GM12878 (cell line): ENCODE results near the gene ADGRV1. TPM values are rescaled to one million over a fixed set of nuclear protein-coding genes. Genes with fewer than 3 reads are reported as not detected.
A peak's percentile ranks its signal among the peaks of the same experiment; 100 is the strongest.

Experiments
- BACH1 ChIP-seq: fragments of 450-650 bp; IDR thresholded peaks from 2 replicates; pipeline ENCODE4 v1.6.1; 2017; ENCODE audit warnings: mild to moderate bottlenecking, borderline replicate concordance
- BCLAF1 ChIP-seq: fragments of 450-650 bp; IDR thresholded peaks from 2 replicates; pipeline ENCODE4 v1.6.1; 2017; ENCODE audit warnings: antibody characterized with exemption, mild to moderate bottlenecking, moderate library complexity
- CEBPZ ChIP-seq: fragments of 150-350 bp; IDR thresholded peaks from 2 replicates; pipeline ENCODE4 v1.6.1; 2016; ENCODE audit warnings: low read depth, low read length
- CTCF ChIP-seq, 3 experiments: IDR thresholded peaks in 2 of 3; conservative IDR thresholded peaks in 1 of 3; 2 replicates each; pipeline ENCODE4 v1.5.1; 2011; ENCODE audit warnings: low read depth in 3 of 3, low read length in 3 of 3, mild to moderate bottlenecking in 3 of 3, control low read depth in 2 of 3, moderate library complexity in 2 of 3, inconsistent platforms in 1 of 3, mixed read lengths in 1 of 3; ENCODE audit not compliant: control insufficient read depth in 2 of 3, insufficient read depth in 1 of 3; ENCODE audit errors: extremely low read depth in 1 of 3
- IRF5 ChIP-seq: fragments of 450-650 bp; IDR thresholded peaks from 2 replicates; pipeline ENCODE4 v1.6.1; 2017; ENCODE audit warnings: borderline replicate concordance
- MAX ChIP-seq: IDR thresholded peaks from 2 replicates; pipeline ENCODE4 v1.6.1; 2012; ENCODE audit warnings: low read depth, low read length, improper control_type of control experiment
- MEF2B ChIP-seq: fragments of 450-650 bp; IDR thresholded peaks from 2 replicates; pipeline ENCODE4 v1.6.1; 2018; ENCODE audit warnings: mild to moderate bottlenecking, moderate library complexity; ENCODE audit not compliant: partially characterized antibody, poor library complexity, severe bottlenecking
- SRF ChIP-seq, 2 experiments: IDR thresholded peaks; 2 replicates each; pipeline ENCODE4 v1.6.1; 2011; ENCODE audit warnings: low read depth in 2 of 2, low read length in 2 of 2, mild to moderate bottlenecking in 1 of 2, moderate library complexity in 1 of 2
- TAF1 ChIP-seq: IDR thresholded peaks from 2 replicates; pipeline ENCODE4 v1.6.1; 2011; ENCODE audit warnings: mild to moderate bottlenecking, low read depth, low read length, borderline replicate concordance
- TARDBP ChIP-seq: IDR thresholded peaks from 2 replicates; pipeline ENCODE4 v1.6.1; 2016; ENCODE audit warnings: borderline replicate concordance
- YBX1 ChIP-seq: fragments of 450-650 bp; IDR thresholded peaks from 2 replicates; pipeline ENCODE4 v1.6.1; 2016; ENCODE audit warnings: antibody characterized with exemption
- ZNF592 ChIP-seq: fragments of 450-650 bp; IDR thresholded peaks from 2 replicates; pipeline ENCODE4 v1.6.1; 2017; ENCODE audit warnings: mild to moderate bottlenecking, moderate library complexity
- ZSCAN29 ChIP-seq: fragments of 450-650 bp; IDR thresholded peaks from 2 replicates; pipeline ENCODE4 v1.6.1; 2017; ENCODE audit warnings: mild to moderate bottlenecking, moderate library complexity
- ZZZ3 ChIP-seq: IDR thresholded peaks from 2 replicates; pipeline ENCODE4 v1.6.1; 2011; ENCODE audit warnings: low read depth; ENCODE audit not compliant: control insufficient read depth, insufficient read length
- polyA plus RNA-seq, 11 experiments: library from polyadenylated mRNA; depleted of rRNA in 4 of 11; unstranded in 6 of 11; stranded (reverse) in 5 of 11; fragments of >200 nt; fragmentation: Nextera tagmentation in 4 of 11; fragmentation: Illumina TruSeq in 1 of 11; extraction: Ambion mirVana in 4 of 11; extraction: Trizol in 1 of 11; gene quantifications; 1 replicate in 1 of 11; 2 replicates in 10 of 11; pipeline versions ENCODE4 v1.2.1 to v1.2.3, GENCODE V29; 2011 to 2016; ENCODE audit warnings: inconsistent platforms in 2 of 11, missing spikeins in 2 of 11, low read depth in 1 of 11
- total RNA-seq, 4 experiments: library from RNA; depleted of rRNA in 3 of 4; stranded (reverse); fragments of >200 nt in 3 of 4; fragmentation: Illumina TruSeq in 1 of 4; extraction: Trizol in 1 of 4; gene quantifications; 2 replicates each; pipeline versions ENCODE4 v1.2.1 to v1.2.3, GENCODE V29; 2013 to 2021

The ADGRV1 gene
- total and polyA plus RNA-seq, 10 of the 15 experiments (the other 5 are each of a cell fraction or from before 2014, with no cell fraction given) = 0.04 to 8.1 (median 0.16) TPM; not detected in 1

- TF ChIP-seq IRF5 = no peak
- TF ChIP-seq ZNF592 = no peak
- no peak for TF ChIP-seq ZSCAN29
- no peak for TF ChIP-seq ZZZ3
- TF ChIP-seq YBX1 = no peak
- TF ChIP-seq SRF (IDR thresholded peaks at IDR 0.05; ENCODE audit: low read depth in 2 of 2, low read length in 2 of 2) = no peak
- TF ChIP-seq MAX = no peak
- no peak for TF ChIP-seq BCLAF1
- TF ChIP-seq MEF2B = peak; percentile 77
- TF ChIP-seq TAF1 = no peak
- no peak for TF ChIP-seq CTCF (IDR thresholded peaks at IDR 0.05 in 2 of 3, conservative IDR thresholded peaks at IDR 0.05 in 1 of 3; ENCODE audit: control insufficient read depth in 2 of 3, extremely low read depth in 1 of 3, insufficient read depth in 1 of 3, low read depth in 3 of 3, low read length in 3 of 3)
- TF ChIP-seq BACH1 = peak; percentile 84; the same call in 1 of the 2 replicates
- no peak for TF ChIP-seq TARDBP
- TF ChIP-seq CEBPZ = no peak
These were observed 381.8 kb downstream of the ADGRV1 start (continued) for GRCh38 chr5:90940227-90940995.
